H9 (cell line): ENCODE measurements around the gene LMO1. TPM values are rescaled to one million over a fixed set of nuclear protein-coding genes. Genes with fewer than 3 reads are reported as not detected.

Experiments used
- DNase-seq: peaks from one replicate; pipeline ENCODE4 v3.0.0-alpha.2; 2017
- H2AFZ ChIP-seq: one replicate; pipeline ENCODE4 v1.6.1; 2013; ENCODE audit warnings: mild to moderate bottlenecking, low read length, control low read depth, moderate library complexity
- H2AK5ac ChIP-seq: 2 replicates; pipeline ENCODE4 v1.6.1; 2013; ENCODE audit warnings: low read length, control low read depth, mixed read lengths; ENCODE audit not compliant: insufficient read length
- H2BK120ac ChIP-seq: one replicate; pipeline ENCODE4 v1.6.1; 2013; ENCODE audit warnings: low read depth, mild to moderate bottlenecking, low read length, control low read depth, inconsistent platforms; ENCODE audit not compliant: poor library complexity, severe bottlenecking
- H2BK12ac ChIP-seq: 2 replicates; pipeline ENCODE4 v1.6.1; 2013; ENCODE audit warnings: low read length, control low read depth, mixed read lengths, low read depth; ENCODE audit not compliant: insufficient read length
- H2BK15ac ChIP-seq: 2 replicates; pipeline ENCODE4 v1.6.1; 2013; ENCODE audit warnings: low read depth, low read length, control low read depth
- H2BK20ac ChIP-seq: one replicate; pipeline ENCODE4 v1.6.1; 2013; ENCODE audit warnings: low read depth, mild to moderate bottlenecking, low read length, control low read depth, inconsistent platforms; ENCODE audit not compliant: poor library complexity, severe bottlenecking
- H2BK5ac ChIP-seq: 2 replicates; pipeline ENCODE4 v1.6.1; 2013; ENCODE audit warnings: low read length, control low read depth, mixed read lengths; ENCODE audit not compliant: insufficient read length
- H3K14ac ChIP-seq: 2 replicates; pipeline ENCODE4 v1.6.1; 2013; ENCODE audit warnings: low read length, control low read depth; ENCODE audit not compliant: insufficient read depth
- H3K18ac ChIP-seq: 2 replicates; pipeline ENCODE4 v1.6.1; 2013; ENCODE audit warnings: low read depth, mild to moderate bottlenecking, mixed read lengths, low read length, control low read depth; ENCODE audit not compliant: insufficient read length
- H3K23ac ChIP-seq: 2 replicates; pipeline ENCODE4 v1.6.1; 2013; ENCODE audit warnings: low read length, control low read depth, mixed read lengths, low read depth; ENCODE audit not compliant: insufficient read length
- H3K23me2 ChIP-seq: 2 replicates; pipeline ENCODE4 v1.6.1; 2013; ENCODE audit warnings: low read depth, mild to moderate bottlenecking, mixed read lengths, low read length, control low read depth; ENCODE audit not compliant: insufficient read length, poor library complexity, severe bottlenecking
- H3K27ac ChIP-seq: 2 replicates; pipeline ENCODE4 v1.5.1; 2013; ENCODE audit warnings: low read length, control low read depth, mixed read lengths, low read depth; ENCODE audit not compliant: insufficient read length
- H3K27me3 ChIP-seq: 2 replicates; pipeline ENCODE4 v1.6.1; 2013; ENCODE audit warnings: low read length, control low read depth, inconsistent platforms; ENCODE audit not compliant: insufficient read depth
- H3K4ac ChIP-seq: 2 replicates; pipeline ENCODE4 v1.6.1; 2013; ENCODE audit warnings: low read depth, mild to moderate bottlenecking, control low read depth, inconsistent platforms, low read length, moderate library complexity
- H3K4me1 ChIP-seq: 2 replicates; pipeline ENCODE4 v1.6.1; 2013; ENCODE audit warnings: low read length, control low read depth, inconsistent platforms; ENCODE audit not compliant: insufficient read depth
- H3K4me2 ChIP-seq: 2 replicates; pipeline ENCODE4 v1.6.1; 2013; ENCODE audit warnings: low read length, control low read depth, mixed read lengths; ENCODE audit not compliant: insufficient read length, insufficient read depth
- H3K56ac ChIP-seq: 2 replicates; pipeline ENCODE4 v1.6.1; 2013; ENCODE audit warnings: low read depth, mild to moderate bottlenecking, mixed read lengths, low read length, control low read depth; ENCODE audit not compliant: insufficient read length
- H3K79me1 ChIP-seq: 2 replicates; pipeline ENCODE4 v1.6.1; 2013; ENCODE audit warnings: low read depth, mild to moderate bottlenecking, moderate library complexity, low read length, control low read depth, inconsistent platforms; ENCODE audit not compliant: insufficient read depth, poor library complexity, severe bottlenecking
- H3K79me2 ChIP-seq: 2 replicates; pipeline ENCODE4 v1.6.1; 2013; ENCODE audit warnings: low read length, control low read depth, inconsistent platforms; ENCODE audit not compliant: insufficient read depth
- H3K9ac ChIP-seq: 2 replicates; pipeline ENCODE4 v1.6.1; 2013; ENCODE audit warnings: low read length, control low read depth, mixed read lengths; ENCODE audit not compliant: insufficient read length; ENCODE audit errors: extremely low read depth
- H3K9me3 ChIP-seq: one replicate; pipeline ENCODE4 v1.6.1; 2013; ENCODE audit warnings: low read depth, low read length, inconsistent platforms; ENCODE audit not compliant: control insufficient read depth
- H3T11ph ChIP-seq: one replicate; pipeline ENCODE4 v1.6.1; 2013; ENCODE audit warnings: mild to moderate bottlenecking, low read length, control low read depth, inconsistent platforms
- H4K20me1 ChIP-seq: one replicate; pipeline ENCODE4 v1.6.1; 2013; ENCODE audit not compliant: control insufficient read depth, insufficient read length, insufficient read depth
- H4K5ac ChIP-seq: 2 replicates; pipeline ENCODE4 v1.6.1; 2013; ENCODE audit warnings: low read depth, mild to moderate bottlenecking, mixed read lengths, low read length, control low read depth; ENCODE audit not compliant: insufficient read length
- H4K8ac ChIP-seq: replicated peaks from 2 replicates; pipeline ENCODE4 v1.6.1; 2013; ENCODE audit warnings: low read length, control low read depth, mixed read lengths, low read depth; ENCODE audit not compliant: insufficient read length
- H4K91ac ChIP-seq: 2 replicates; pipeline ENCODE4 v1.6.1; 2013; ENCODE audit warnings: low read depth, mild to moderate bottlenecking, moderate library complexity, mixed read lengths, low read length, control low read depth; ENCODE audit not compliant: insufficient read length
- H3K27ac Mint-ChIP-seq, 3 experiments: 2 replicates in 2 of 3; 3 replicates in 1 of 3; pipeline ENCODE4 v1.8.0; 2020 to 2021; ENCODE audit warnings: mixed read lengths in 3 of 3, mild to moderate bottlenecking in 1 of 3, moderate library complexity in 1 of 3
- H3K27me3 Mint-ChIP-seq: 2 replicates; pipeline ENCODE4 v1.8.0; 2021; ENCODE audit warnings: low read depth, mild to moderate bottlenecking, moderate library complexity, mixed read lengths
- H3K36me3 Mint-ChIP-seq, 3 experiments: 2 replicates in 2 of 3; 3 replicates in 1 of 3; pipeline ENCODE4 v1.8.0; 2020 to 2021; ENCODE audit warnings: low read depth in 3 of 3, mixed read lengths in 3 of 3; ENCODE audit not compliant: insufficient read depth in 1 of 3
- H3K4me1 Mint-ChIP-seq, 2 experiments: 2 replicates each; pipeline ENCODE4 v1.8.0; 2020; ENCODE audit warnings: mixed read lengths in 2 of 2
- H3K4me3 Mint-ChIP-seq, 2 experiments: 2 replicates in 1 of 2; 3 replicates in 1 of 2; pipeline ENCODE4 v1.8.0; 2020 to 2021; ENCODE audit warnings: mild to moderate bottlenecking in 2 of 2, mixed read lengths in 2 of 2, moderate library complexity in 1 of 2
- H3K9me3 Mint-ChIP-seq, 2 experiments: 2 replicates in 1 of 2; 3 replicates in 1 of 2; pipeline ENCODE4 v1.8.0; 2020; ENCODE audit warnings: mild to moderate bottlenecking in 2 of 2, mixed read lengths in 2 of 2, moderate library complexity in 1 of 2
- WGBS: extraction: QIAGEN DNeasy Blood & Tissue Kit; methylation state at CpG from one replicate; pipeline ENCODE4 v1.1.7; 2013; ENCODE audit warnings: missing lambda C conversion rate, low lambda C conversion rate, mixed read lengths; ENCODE audit not compliant: insufficient read length; ENCODE audit errors: extremely low coverage; 5-methylcytosine and 5-hydroxymethylcytosine counted together
- total RNA-seq: library from RNA; stranded (reverse); gene quantifications from 2 replicates; pipeline ENCODE4 v1.2.1, GENCODE V29; 2021
- TF ChIP-seq, protein P1 (sequence below): fragments of 200-600 bp; sonication (generic); conservative IDR thresholded peaks from 3 replicates; pipeline ENCODE4 v1.8.0; 2021; ENCODE audit warnings: antibody characterized with exemption, mild to moderate bottlenecking

The LMO1 gene
- total RNA-seq, 1 experiment from 2014 or later, result 0.50 TPM

DNA sequence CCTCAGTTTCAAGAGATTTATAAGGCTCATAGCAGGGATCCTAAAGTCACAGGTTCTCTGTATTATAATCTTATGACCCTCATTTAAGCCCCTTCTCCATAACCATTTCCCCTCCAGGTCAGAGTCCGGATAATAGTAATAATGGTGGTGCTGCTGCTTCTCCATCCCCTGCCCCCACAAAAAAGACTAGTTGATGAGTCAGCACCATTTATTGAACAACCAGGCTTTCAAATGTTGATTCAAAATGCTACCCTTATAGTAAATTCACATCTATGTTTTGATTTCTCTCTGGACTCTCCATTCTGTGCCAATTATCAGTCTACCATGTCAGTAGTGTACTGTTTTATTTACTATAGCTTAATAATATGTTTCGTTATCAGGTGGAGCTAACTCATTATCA lies 77.2 kb downstream of the LMO1 start:
- Mint-ChIP-seq H3K4me1 (no peaks in the 10 kb centered on the region), H3K9me3 (peaks cover 0 to 4% of the 10 kb centered on the region in 2 experiments; a peak in 3 of 5 replicates), H3K4me3 (no peak overlapping the region), H3K27me3 (peaks cover 4% of the 10 kb centered on the region), H3K36me3 (no peaks in the 10 kb centered on the region), H3K27ac (no peak overlapping the region)
- Histone ChIP-seq H3K56ac (no peak overlapping the region), H2BK120ac (no peak overlapping the region), H3K79me1 (no peaks in the 10 kb centered on the region), H3K14ac (no peak overlapping the region), H4K5ac (no peak overlapping the region), H4K91ac (no peak overlapping the region), H3K18ac (no peak overlapping the region), H2AFZ (no peak overlapping the region), H3K27ac (no peak overlapping the region), H3K9ac (no peak overlapping the region), H3K4me2 (no peak overlapping the region), H2AK5ac (no peak overlapping the region), H2BK15ac (no peak overlapping the region), H3K23ac (no peak overlapping the region), H3K9me3 (no peaks in the 10 kb centered on the region), H3K79me2 (no peaks in the 10 kb centered on the region), H4K20me1 (no peaks in the 10 kb centered on the region), H3K23me2 (no peaks in the 10 kb centered on the region), H3K4me1 (no peaks in the 10 kb centered on the region), H2BK12ac (no peak overlapping the region), H3K4ac (no peak overlapping the region), H2BK5ac (no peak overlapping the region), H3T11ph (no peak overlapping the region), H4K8ac (no peak overlapping the region), H2BK20ac (no peak overlapping the region), H3K27me3 (no peaks in the 10 kb centered on the region)
- WGBS, result no CpG with 5 or more reads among the region's 2 CpGs
- DNase-seq, result no peak
- TF ChIP-seq, protein P1, sequence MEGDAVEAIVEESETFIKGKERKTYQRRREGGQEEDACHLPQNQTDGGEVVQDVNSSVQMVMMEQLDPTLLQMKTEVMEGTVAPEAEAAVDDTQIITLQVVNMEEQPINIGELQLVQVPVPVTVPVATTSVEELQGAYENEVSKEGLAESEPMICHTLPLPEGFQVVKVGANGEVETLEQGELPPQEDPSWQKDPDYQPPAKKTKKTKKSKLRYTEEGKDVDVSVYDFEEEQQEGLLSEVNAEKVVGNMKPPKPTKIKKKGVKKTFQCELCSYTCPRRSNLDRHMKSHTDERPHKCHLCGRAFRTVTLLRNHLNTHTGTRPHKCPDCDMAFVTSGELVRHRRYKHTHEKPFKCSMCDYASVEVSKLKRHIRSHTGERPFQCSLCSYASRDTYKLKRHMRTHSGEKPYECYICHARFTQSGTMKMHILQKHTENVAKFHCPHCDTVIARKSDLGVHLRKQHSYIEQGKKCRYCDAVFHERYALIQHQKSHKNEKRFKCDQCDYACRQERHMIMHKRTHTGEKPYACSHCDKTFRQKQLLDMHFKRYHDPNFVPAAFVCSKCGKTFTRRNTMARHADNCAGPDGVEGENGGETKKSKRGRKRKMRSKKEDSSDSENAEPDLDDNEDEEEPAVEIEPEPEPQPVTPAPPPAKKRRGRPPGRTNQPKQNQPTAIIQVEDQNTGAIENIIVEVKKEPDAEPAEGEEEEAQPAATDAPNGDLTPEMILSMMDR, result no peak
